GM18498 (cell line): ENCODE measurements around the gene EFCAB8.
"Not testable (repeated sequence)": the region's sequence is repeated elsewhere in the genome, so short reads cannot be mapped to it uniquely, and the experiment has no call there.

Experiments
- ATAC-seq: cut with Tn5 transposase; IDR thresholded peaks from one replicate; pipeline ENCODE4 v1.9.1; 2021; ENCODE audit warnings: mild to moderate bottlenecking, moderate library complexity; ENCODE audit not compliant: unreplicated experiment

The EFCAB8 gene

DNA sequence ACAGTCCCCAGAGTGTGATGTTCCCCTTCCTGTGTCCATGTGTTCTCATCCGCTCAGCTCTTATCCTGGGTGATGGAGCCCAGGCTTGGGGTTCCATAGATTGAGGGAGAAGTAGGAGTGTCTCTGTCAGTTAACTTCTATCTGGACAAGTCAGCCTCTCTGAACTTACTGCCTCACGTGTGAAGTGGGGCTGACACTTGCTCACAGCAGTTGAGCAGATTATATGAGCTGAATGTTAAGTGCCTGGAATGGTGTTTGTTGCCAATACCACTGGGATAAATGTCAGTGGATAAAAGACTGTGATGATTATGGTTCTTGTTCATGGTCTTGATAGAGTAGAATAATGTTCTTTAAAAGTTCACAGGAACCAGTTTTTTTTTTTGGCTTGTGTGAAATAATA is 17.1 kb upstream of the EFCAB8 start:
- ATAC-seq: no peak

DNA sequence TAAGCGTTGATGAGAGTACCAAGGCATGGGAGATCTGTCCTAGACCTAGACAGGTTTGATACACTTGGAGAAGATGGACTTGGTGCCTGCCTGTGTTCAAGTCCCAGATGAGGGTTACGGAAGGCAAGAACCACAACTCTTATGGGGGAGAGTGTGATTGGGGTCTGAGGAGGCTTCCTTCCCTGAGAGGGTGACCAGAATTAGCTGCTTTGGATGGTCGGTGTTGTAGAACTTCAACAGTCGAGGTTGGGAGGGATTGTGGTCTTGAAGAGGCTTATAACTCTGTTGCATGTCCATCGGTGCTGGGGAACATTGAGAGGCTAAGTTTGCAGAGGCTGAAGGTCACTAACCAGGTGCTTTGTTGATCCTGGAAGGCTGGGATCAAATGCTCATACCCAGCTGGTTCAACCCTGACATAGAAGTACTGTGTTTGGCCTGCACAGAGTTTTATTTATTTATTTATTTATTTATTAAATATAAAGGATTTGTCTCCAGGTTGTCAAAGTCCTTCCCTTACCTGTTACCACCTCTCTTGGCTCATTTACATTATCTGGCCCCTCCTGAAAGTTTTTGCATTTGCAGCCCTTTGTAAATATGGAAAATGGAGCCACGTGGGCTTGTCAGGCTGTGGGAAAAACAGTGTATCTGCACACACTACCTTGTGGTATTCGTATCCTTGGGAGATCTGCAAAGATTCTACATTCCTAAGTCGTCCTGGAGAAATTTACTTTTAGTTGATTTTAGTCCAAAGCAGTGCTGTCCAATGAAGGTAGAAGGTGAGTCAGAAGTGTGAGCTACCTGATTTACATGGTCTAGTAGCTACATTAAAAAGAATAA is 15.8 kb upstream of the EFCAB8 start:
- ATAC-seq: no peak

DNA sequence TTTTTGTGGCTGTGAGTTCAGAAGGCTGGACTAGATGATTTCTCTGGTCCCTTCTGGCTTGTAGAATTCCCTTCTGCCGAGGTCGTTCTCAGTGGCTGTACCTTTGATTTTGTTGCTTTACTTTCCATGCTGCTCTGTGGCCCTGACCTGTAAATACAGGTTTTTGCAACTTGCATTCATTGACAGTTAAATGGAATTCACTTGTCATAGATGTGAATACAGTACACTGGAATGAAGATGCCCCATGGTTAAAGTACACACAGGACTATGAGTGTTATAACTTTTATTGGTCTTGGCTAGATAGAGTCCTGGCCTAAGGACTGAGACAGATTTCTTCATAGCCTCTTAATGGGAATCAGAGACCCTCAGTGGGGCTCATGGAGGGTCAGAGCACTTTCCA is 12.9 kb upstream of the EFCAB8 start:
- no peak for ATAC-seq

DNA sequence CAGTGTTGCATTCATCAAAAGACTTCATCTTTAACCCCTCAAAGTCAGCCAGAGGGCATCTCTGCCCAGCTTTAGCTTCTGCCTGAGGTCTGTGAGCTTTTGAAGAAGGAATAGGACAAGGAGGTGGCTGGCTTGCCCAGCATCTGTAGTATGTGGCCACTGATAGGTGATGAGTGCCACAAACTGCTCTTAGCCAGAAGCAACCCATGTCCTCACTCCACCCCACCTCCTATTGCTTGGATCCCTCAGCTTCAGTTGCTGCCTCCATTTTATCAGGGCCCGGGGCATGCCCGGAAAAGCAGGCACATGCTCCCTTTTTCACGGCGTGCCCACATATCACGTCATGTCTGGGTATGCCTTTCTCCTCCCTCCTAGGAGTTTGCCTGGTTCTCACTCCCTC is 11.9 kb upstream of the EFCAB8 start:
- no peak for ATAC-seq

DNA sequence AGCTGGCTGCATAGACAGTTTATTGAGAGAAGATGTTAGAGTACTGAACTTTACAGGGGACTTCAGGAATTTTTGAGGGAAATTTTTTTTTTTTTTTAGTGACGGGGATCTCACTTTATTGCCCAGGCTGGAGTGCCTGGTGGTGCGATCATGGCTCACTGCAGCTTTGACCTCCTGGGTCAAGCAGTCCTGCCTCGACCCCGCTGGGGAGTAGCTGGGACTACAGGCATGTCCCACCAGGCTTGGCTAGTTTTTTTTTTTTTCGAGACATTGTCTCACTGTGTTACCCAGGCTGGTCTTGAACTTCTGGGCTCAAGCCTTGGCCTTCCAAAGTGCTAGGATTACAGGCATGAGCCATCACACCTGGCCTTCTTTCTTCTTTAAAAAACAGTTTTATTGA is 10.8 kb upstream of the EFCAB8 start:
- no peak for ATAC-seq

DNA sequence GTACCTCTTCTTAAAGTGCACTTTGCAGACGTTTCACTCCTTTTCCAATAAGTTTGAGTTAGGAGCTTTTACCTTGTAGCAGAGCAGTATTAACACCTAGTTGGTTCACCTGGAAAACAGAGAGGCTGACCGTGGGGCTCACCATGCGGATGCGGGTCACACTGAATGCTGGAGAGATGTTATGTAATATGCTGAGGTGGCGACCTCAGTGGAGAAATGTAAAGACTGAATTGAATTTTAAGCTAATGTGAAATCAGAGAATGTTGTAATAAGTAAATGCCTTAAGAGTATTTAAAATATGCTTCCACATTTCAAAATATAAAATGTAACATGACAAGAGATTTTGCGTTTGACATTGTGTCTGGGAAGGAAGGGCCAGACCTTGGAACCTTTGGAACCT is 9.9 kb upstream of the EFCAB8 start:
- ATAC-seq: no peak

DNA sequence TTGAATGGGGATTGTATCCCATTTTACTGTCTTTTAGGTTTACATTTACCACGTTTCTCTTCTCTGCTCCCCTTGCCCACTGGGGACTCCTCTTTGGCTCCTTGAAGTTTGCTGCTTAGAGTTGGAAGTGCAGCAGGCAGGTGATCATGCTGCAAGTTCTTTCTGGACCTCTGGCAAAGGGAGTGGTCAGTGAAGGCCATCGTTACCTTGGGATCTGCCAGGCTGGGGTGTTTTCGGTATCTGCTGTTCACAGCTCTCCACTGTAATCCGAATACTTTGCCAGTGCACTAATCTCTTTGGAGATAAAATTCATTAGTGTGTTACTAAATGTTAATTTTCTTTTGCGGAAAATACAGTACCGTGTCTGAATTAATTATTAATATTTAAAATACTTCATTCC is 9.1 kb upstream of the EFCAB8 start:
- no peak for ATAC-seq

DNA sequence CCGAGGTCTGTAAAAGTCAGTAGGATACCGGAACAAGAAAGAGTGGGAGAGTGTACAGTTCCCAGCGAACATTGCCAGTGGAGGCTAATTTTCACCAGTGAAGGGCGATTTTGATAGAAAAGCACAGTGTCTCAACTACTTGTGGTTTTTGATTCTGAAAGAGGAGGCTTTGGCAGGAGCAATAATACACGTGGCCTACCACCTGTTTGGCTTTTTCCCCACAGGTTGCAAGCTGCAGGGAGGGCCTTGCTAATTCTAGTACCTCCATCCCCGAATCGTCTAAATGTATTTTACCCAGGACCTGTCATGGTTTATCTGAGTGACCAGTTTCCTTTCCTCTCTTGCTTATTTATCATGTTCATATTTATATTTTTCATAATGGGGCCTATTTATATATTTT is 3.3 kb upstream of the EFCAB8 start:
- no peak for ATAC-seq

DNA sequence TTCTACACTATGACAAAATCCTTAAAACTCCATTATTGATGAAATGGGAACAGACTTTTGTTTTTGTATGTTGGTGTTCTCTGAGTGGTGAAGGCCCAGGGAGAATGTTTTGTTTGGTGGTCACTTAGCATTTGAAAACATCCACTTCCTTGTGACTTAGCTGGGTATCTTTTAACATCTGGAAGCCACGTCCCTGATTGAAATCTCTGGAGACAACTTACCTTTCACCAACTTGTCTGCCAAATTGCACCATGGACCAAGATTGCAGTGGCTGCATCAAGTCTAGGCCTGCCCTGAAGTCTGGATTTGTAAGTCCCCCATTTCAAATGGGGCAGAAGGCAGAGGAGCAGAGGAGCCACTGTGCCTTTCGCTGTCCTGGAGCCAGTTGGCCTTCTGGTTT is 534 bp upstream of the EFCAB8 start:
- ATAC-seq: no peak

DNA sequence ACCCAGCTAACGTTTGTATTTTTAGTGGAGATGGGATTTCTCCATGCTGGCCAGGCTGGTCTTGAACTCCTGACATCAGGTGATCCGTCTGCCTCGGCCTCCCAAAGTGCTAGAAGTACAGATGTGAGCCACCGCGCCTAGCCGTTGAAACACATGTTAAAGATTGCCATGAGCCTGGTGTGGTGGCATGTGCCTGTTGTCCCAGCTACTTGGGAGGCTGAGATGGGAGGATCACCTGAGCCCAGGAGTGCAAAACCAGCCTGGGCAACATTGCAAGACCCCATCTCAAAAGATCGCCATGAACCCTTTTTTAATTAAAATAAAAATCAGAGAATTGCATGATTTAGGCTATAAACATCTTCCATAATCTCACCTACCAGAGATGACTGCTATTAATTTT is 2.7 kb downstream of the EFCAB8 start:
- no peak for ATAC-seq

DNA sequence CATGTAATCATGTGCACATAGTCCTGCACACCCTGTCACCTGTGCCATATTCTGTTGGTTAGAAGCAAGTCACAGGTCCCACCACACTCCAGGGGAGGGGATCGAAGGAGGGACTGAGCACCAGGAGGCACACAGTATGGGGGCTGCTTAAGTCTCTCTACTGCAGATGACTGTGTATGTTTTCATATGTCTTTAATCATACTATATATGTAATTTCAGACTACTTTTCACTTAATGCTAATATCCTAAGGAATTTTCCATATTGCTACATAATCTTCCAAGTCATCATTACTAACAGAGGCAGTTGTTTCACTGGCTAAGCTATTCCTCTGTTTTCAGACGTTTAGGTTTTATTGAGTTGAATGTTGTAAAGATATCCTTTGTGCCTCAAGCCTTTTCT is 10.8 kb downstream of the EFCAB8 start:
- no peak for ATAC-seq

DNA sequence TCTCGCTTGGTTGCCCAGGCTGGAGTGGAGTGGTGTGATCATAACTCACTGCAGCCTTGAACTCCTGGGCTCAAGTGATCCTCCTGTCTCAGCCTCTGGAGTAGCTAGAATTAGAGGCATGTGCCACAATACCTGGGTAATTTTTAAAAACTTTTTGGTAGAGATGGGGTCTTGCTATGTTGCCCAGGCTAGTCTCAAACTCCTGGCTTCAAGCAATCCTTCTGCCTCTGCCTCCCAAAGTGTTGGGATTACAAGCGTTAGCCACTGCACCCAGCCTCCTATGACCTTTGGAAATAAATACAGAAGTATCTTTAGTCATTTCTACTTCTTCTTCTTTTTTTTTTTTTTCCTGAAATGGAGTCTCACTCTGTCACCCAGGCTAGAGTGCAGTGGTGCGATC is 11.8 kb downstream of the EFCAB8 start:
- ATAC-seq: not testable (repeated sequence)

DNA sequence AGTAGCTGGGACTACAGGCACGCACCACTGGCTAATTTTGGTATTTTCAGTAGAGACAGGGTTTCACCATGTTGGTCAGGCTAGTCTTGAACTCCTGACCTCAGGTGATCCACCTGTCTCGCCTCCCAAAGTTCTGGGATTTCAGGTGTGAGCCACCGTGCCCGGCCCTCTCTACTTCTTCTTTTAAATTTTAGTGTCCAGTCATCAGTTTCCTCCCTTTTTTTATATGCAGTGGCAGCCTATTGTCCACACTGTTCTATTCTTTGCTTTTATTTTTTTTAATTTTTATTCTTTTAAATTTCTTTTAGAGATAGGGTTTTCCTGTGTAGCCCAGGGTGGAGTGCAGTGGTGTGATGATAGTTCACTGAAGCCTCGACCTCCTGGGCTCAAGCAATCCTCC is 12.3 kb downstream of the EFCAB8 start:
- ATAC-seq: no peak

DNA sequence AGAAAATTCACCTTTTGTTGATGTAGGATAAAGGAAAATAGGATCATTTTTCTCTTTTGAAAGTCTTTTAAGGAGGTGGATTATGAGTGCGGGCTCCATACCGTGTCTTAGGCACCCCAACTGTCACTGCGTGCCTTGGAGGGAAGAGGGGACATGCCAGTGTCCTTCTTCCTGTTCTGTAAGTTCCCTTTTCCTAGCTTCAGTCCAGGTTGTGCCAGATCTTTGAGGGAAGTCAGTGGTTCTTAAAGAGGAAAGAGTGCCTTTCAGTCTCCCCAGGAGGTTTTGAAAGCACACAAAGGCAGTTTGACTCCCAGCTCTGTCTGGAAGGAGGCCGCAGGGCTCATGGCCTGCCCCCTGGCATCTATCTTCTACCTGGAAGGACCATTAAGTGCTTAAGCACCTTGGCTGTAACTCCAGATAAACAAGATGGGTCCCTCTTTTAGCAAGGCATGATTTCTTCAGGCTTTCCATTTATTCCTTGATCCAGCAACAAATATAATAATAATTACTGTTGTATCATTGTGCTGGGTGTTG is 13.0 kb downstream of the EFCAB8 start:
- no peak for ATAC-seq

DNA sequence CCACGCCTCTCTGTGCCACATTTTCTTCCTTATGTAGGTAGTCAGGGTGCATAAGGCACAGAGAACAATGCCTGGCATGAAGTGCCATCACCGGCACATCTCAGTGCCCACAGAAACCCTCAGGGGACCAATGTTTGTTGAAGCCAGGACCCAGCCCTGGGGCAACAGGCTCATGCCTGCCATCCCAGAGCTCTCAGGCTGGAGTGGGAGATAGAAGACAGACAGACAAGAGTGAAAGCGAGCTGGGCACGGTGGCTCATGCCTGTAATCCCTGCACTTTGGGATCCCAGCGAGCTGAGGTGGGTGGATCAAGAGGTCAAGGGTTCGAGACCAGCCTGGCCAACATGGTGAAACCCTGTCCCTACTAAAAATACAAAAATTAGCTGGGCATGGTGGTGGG is 13.5 kb downstream of the EFCAB8 start:
- no peak for ATAC-seq

DNA sequence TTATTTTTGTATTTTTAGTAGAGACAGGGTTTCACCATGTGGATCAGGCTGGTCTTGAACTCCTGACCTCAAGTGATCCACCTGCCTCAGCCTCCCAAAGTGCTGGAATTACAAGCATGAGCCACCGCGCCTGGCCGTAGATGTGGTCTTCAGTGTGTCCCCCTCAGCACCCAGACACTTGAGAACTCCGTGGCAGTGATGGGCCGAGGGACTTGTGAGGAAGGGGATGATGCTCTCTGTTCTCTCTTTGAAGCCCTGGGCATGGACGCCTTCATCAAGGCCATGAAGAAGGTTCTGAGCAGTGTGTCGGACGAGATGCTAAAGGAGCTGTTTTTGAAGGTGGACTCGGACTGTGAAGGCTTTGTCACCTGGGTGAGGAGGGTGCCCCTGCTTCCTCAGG is 16.9 kb downstream of the EFCAB8 start:
- ATAC-seq: no peak

DNA sequence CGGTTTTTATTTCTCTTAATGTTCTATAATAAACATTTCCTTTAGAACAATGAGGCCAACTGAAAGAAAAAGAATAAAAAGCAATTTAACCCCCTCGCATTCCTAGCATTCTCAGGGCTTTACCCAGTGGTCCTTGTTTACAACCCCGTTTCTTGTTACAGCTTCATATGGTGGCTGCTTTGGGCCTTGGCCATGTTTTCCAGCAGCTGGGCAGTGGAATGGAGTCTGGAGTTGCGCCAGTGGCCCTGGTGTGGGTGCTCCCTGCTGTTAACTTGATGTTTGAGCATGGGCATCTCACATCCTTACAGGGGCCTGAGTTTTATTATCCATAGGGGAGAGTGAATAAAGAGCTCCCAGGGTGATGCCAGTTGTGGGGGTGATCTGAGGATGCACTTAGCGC is 18.8 kb downstream of the EFCAB8 start:
- ATAC-seq: no peak

DNA sequence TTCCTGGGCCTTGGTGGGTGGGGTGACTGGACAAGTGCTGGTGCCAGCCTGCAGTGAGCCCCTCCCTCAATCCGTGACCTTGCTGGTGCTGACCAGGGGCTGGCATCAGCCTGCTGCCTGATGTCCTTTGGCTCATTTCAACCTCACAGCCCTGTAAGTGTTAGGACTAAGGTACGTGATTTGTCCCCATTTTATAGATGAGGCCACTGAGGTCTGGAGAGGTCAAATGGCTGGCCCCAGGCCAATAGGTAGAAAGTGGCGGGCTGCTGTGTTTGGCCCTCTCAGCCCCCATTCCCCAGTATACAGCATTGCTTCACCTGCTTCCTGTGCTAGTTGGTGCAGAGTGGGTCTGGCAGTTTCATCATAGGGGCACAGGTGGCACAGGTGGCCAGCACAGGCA is 20.1 kb downstream of the EFCAB8 start:
- ATAC-seq: no peak

DNA sequence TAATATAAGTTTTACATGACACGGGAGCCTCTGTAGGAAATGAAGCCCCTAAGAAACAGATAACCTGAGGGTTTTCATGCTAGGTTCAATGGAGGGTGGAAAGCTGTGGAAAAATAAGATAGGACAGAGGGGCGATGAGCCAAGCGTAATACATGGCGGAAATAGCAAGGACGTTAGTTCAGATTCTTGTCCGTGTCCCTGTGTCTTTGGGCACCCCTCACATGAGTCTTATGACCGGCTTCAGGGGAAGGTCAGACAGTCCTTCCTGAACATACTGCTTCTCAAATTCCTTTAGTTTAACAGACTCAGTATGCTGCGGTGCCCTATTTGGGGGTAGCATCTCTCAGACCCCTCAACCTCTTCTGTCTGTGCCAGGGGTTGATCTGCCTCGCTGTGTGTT is 20.8 kb downstream of the EFCAB8 start:
- no peak for ATAC-seq

DNA sequence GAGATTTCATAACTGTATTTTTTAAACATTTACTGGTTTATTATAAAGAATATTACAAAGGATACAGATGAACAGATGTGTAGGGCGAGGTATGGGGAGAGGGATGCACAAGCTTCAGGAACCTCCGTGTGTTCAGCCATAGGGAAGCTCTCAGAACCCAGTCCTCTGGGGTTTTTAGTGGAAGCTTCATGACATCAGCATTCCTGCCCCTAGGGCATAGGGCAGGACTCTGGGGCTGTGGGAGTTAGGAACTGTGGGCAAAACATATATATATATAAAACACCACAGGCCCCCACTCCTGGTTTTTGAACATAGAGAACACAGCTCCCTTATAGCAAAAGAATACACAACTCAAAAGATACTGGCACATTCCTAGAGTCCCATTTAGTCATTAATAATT is 21.9 kb downstream of the EFCAB8 start:
- no peak for ATAC-seq

DNA sequence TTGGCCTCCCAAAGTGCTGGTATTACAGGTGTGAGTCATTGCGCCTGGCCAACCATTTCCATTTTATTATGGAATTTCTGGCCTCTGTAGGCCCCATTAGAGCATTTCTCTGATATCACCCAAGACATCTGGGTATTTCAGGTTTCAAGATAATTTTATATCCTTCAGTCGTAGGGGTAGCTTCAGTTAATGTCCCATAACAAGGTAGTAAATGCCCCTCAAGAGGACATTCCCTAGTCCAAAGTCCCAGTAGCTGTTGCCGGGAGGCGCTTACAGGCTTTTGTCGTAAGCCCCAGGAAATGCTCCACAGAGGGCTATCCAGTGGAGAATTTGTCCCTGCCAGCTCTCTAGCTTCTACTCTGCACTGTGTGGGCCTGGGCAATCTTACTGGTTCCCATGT is 24.4 kb downstream of the EFCAB8 start:
- no peak for ATAC-seq

DNA sequence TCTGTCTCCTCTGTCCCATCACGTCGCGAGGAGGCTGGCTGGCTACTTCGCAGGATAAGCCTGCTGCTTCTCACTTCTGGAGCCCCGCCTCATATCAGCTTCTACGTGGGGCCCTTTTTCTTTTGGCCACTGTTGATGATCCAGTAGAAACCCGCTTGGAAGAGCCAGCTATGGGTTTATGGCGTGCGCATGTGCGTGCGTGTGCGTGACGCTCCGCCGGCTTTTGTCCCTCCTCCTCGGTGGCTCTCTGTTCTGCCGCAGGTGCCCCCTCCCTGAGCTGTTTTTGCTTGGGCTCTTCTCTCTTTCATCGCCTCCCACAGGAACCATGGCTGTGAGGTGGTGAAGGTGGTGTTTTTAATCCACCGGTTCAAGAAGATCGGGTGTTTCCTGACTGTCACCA is 26.5 kb downstream of the EFCAB8 start:
- no peak for ATAC-seq

DNA sequence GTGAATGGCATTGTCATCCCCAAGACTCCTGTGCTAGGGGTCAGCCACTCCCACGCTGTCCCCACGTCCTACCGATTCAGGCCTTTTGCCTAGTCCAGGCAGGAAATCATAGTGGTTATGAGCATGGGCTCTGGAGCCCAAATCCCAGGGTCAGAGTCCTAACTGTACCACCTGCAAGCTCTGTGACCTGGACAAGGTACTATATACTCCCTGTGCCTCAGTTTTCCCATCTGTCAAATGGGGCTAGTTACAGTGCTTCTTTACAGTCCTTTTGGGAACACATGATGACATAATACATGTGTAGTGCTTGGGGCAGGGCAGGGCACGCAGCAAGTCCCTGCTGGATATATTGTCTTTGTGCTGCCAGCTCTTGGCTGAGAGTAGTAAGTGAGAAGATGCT is 27.2 kb downstream of the EFCAB8 start:
- no peak for ATAC-seq
